Iris pigment epithelial cell (primary cell): Measurements from ENCODE around the gene HTD2.

Experiments
- DNase-seq: peaks from one replicate; pipeline ENCODE4 v3.0.0-alpha.2; 2011; ENCODE audit warnings: low read depth

The HTD2 gene

GRCh38 chr3:58358808-58359207, 52.5 kb downstream of the HTD2 start:
- no peak for DNase-seq

- no peak for DNase-seq
Measured at GRCh38 chr3:58359621-58360020, 53.3 kb downstream of the HTD2 start.

- DNase-seq, result no peak
Measured at GRCh38 chr3:58361866-58362265, 55.5 kb downstream of the HTD2 start.

GRCh38 chr3:58366699-58367098, 60.4 kb downstream of the HTD2 start:
- peak; percentile 47 for DNase-seq

GRCh38 chr3:58369038-58369437, 62.7 kb downstream of the HTD2 start:
- DNase-seq, result no peak
